Measurements from ENCODE around the gene UQCRHL. TPM values are rescaled to one million over a fixed set of nuclear protein-coding genes. Genes with fewer than 3 reads are reported as not detected.
A peak's percentile ranks its signal among the peaks of the same experiment; 100 is the strongest.

Gene UQCRHL
- total and polyA plus RNA-seq, 2 of the 8 experiments (the other 6 are each of a cell fraction or from before 2014, with no cell fraction given) = 3.7 to 3.9 TPM

GRCh38 chr1:15765495-15766194 lies 41.8 kb downstream of the UQCRHL start:
- Histone ChIP-seq H2AK5ac (ENCODE audit: low read depth, low read length) (no peak overlapping the region), H2BK15ac (ENCODE audit: low read length) (no peak overlapping the region), H2BK120ac (replicated peaks; ENCODE audit: low read depth, low read length) (no peak overlapping the region), H3K4me2 (ENCODE audit: insufficient read depth in 1 of 2, low read depth in 2 of 2, low read length in 2 of 2) (no peak overlapping the region), H3K14ac (ENCODE audit: insufficient read length) (no peak overlapping the region), H3K18ac (ENCODE audit: extremely low read depth, low read length) (no peak overlapping the region), H3K9me3 (ENCODE audit: insufficient read depth in 2 of 2, low read depth in 1 of 2, low read length in 1 of 2) (no peaks in the 10 kb centered on the region), H2BK12ac (ENCODE audit: low read depth, low read length) (no peak overlapping the region), H3K4me1 (replicated peaks in 1 of 4; ENCODE audit: control insufficient read depth in 3 of 4, insufficient read depth in 4 of 4, low read length in 3 of 4) (peaks cover 0 to 5% (median 4%) of the 10 kb centered on the region in 4 experiments; a peak in 5 of 7 replicates), H4K5ac (ENCODE audit: insufficient read length, low read depth, low read length) (no peak overlapping the region), H3K4ac (replicated peaks; ENCODE audit: insufficient read length, low read depth, low read length) (no peak overlapping the region), H3K27ac (ENCODE audit: low read depth, low read length) (no peak overlapping the region), H3K79me2 (ENCODE audit: control insufficient read depth in 1 of 2, insufficient read depth in 2 of 2, low read length in 2 of 2) (peaks cover 0 to 31% of the 10 kb centered on the region in 2 experiments; a peak in 2 of 4 replicates), H3K79me1 (ENCODE audit: low read depth, low read length) (peaks cover 13% of the 10 kb centered on the region), H4K8ac (ENCODE audit: extremely low read depth, insufficient read depth, low read length) (no peak overlapping the region), H3K56ac (replicated peaks; ENCODE audit: insufficient read length, low read depth, low read length) (no peak overlapping the region), H3K36me3 (ENCODE audit: control insufficient read depth in 2 of 4, insufficient read depth in 4 of 4, low read length in 3 of 4) (peaks cover 16 to 58% (median 32%) of the 10 kb centered on the region in 4 experiments), H2BK5ac (ENCODE audit: low read depth, low read length) (no peak overlapping the region), H3K27me3 (replicated peaks in 1 of 4; ENCODE audit: control insufficient read depth in 3 of 4, extremely low read depth in 1 of 4, insufficient read depth in 3 of 4, low read length in 3 of 4) (no peaks in the 10 kb centered on the region), H3K4me3 (ENCODE audit: extremely low read depth in 1 of 4, insufficient read depth in 2 of 4, low read depth in 3 of 4, low read length in 4 of 4) (no peak overlapping the region), H2AFZ (ENCODE audit: low read length) (no peak overlapping the region), H3K23me2 (ENCODE audit: low read depth, low read length) (no peaks in the 10 kb centered on the region; the same call in 1 of the 2 replicates), H2BK20ac (ENCODE audit: low read length) (no peak overlapping the region), H4K20me1 (replicated peaks in 1 of 2; ENCODE audit: control insufficient read depth in 1 of 2, insufficient read depth in 2 of 2, low read length in 2 of 2) (peaks cover 10 to 19% of the 10 kb centered on the region in 2 experiments), H4K91ac (replicated peaks; ENCODE audit: insufficient read length, low read length) (no peak overlapping the region), H3K9ac (replicated peaks in 1 of 4; ENCODE audit: extremely low read depth in 1 of 4, low read depth in 3 of 4, low read length in 3 of 4) (no peak overlapping the region), H3K23ac (ENCODE audit: insufficient read length) (no peak overlapping the region)
- DNase-seq (ENCODE audit: low read depth in 1 of 2, low spot score in 2 of 2) (no peak), FAIRE-seq (no peak)
- no peak for TF ChIP-seq JUND (IDR thresholded peaks at IDR 0.05; ENCODE audit: low read length)
- TF ChIP-seq MAFK (IDR thresholded peaks at IDR 0.05; ENCODE audit: low read depth, low read length) = peak; percentile 76
- POLR2A ChIA-PET (ENCODE audit: partially characterized antibody) = interaction anchor here (0.6 to 4.9 kb wide), 8 partner anchors 10 to 611 kb away, joined by 3 to 33 read pairs (median 3); no protein-coding TSS in a partner anchor
- 91% methylated on average over 20 of the region's 20 CpGs; no CpG with 5 or more reads in 1 of the 2 experiments for WGBS, 2 experiments (ENCODE audit: extremely low coverage in 1 of 2, insufficient coverage in 1 of 2, insufficient read length in 1 of 2, insufficient replicate concordance in 2 of 2, low coverage in 1 of 2, low lambda C conversion rate in 2 of 2, missing lambda C conversion rate in 1 of 2)
- CTCF ChIA-PET (ENCODE audit: partially characterized antibody) = interaction anchor here (0.6 kb wide), 3 partner anchors 50 to 434 kb away, joined by 3 to 4 read pairs (median 3); no protein-coding TSS in a partner anchor

Data from H1 (cell line).